HepG2 (cell line): Measurements from ENCODE around the gene BABAM1. TPM values are rescaled to one million over a fixed set of nuclear protein-coding genes. Genes with fewer than 3 reads are reported as not detected.

Experiments used
- ATAC-seq: fragments of 200-7000 bp; cut with Tn5 transposase; 3 replicates; pipeline ENCODE4 v1.9.1; 2020; ENCODE audit warnings: mild to moderate bottlenecking, moderate library complexity
- BruUV-seq: library from RNA; stranded (reverse); fragments of 400-500 nt; replicated peaks from 2 replicates; lab custom pipeline; 2021; lab: Mats Ljungman, UMichigan
- CTCF ChIA-PET: fragments of 300-600 bp; formaldehyde crosslinking; extraction: SDS; loops from one replicate; lab custom pipeline; 2021; ENCODE audit warnings: low total read pairs, inconsistent platforms, low intra/inter-chr PET ratio; lab: Yijun Ruan, JAX
- POLR2A ChIA-PET: fragments of 350-600 bp; sonication (Branson Sonifier 250); formaldehyde crosslinking; loops from one replicate; lab custom pipeline; 2020; ENCODE audit warnings: antibody characterized with exemption, inconsistent platforms; lab: Yijun Ruan, JAX
- DNase-seq: peaks from one replicate; pipeline ENCODE4 v3.0.0-alpha.2; 2015; ENCODE audit warnings: low spot score
- FAIRE-seq: peaks from 3 replicates; lab custom pipeline; 2011; peaks lifted over from hg19 to GRCh38; lab: Jason Lieb, UNC
- H2AFZ ChIP-seq: one replicate; pipeline ENCODE4 v1.6.1; 2011; ENCODE audit warnings: low read length, inconsistent platforms
- H3K27ac ChIP-seq: fragments of 300-600 bp; 3 replicates; pipeline ENCODE4 v1.8.0; 2011; ENCODE audit warnings: mixed run types, mild to moderate bottlenecking, mixed read lengths, low read length, inconsistent platforms; ENCODE audit not compliant: insufficient read depth; ENCODE audit errors: extremely low read length
- H3K27me3 ChIP-seq, 2 experiments: fragments of 200-600 bp in 1 of 2; 2 replicates in 1 of 2; 3 replicates in 1 of 2; pipeline versions ENCODE4 v1.6.0 to v1.8.0; 2011; ENCODE audit warnings: low read length in 2 of 2, mild to moderate bottlenecking in 2 of 2, moderate library complexity in 2 of 2, inconsistent platforms in 1 of 2; ENCODE audit not compliant: insufficient read depth in 2 of 2, control insufficient read depth in 1 of 2
- H3K36me3 ChIP-seq, 2 experiments: fragments of 200-600 bp in 1 of 2; replicated peaks in 1 of 2; 2 replicates in 1 of 2; 3 replicates in 1 of 2; pipeline versions ENCODE4 v1.5.1 to v1.8.0; 2011; ENCODE audit warnings: low read length in 2 of 2, inconsistent platforms in 1 of 2; ENCODE audit not compliant: insufficient read depth in 2 of 2, control insufficient read depth in 1 of 2
- H3K4me1 ChIP-seq: 2 replicates; pipeline ENCODE4 v1.5.1; 2012; ENCODE audit warnings: low read length, inconsistent platforms; ENCODE audit not compliant: insufficient read depth
- H3K4me2 ChIP-seq: 2 replicates; pipeline ENCODE4 v1.6.0; 2011; ENCODE audit warnings: low read depth, low read length, inconsistent platforms
- H3K4me3 ChIP-seq, 3 experiments: fragments of 200-600 bp in 1 of 3; sonication (generic), shearing (Covaris generic) in 1 of 3; replicated peaks in 1 of 3; 2 replicates each; pipeline ENCODE4 v1.5.1; 2011 to 2016; ENCODE audit warnings: low read length in 3 of 3, inconsistent platforms in 2 of 3, low read depth in 2 of 3, mild to moderate bottlenecking in 2 of 3, control low read depth in 1 of 3, mixed read lengths in 1 of 3; ENCODE audit not compliant: insufficient read depth in 1 of 3
- H3K79me2 ChIP-seq: one replicate; pipeline ENCODE4 v1.6.1; 2011; ENCODE audit warnings: low read length, inconsistent platforms; ENCODE audit not compliant: insufficient read depth
- H3K9ac ChIP-seq: 2 replicates; pipeline ENCODE4 v1.6.0; 2011; ENCODE audit warnings: mild to moderate bottlenecking, low read depth, low read length, inconsistent platforms; ENCODE audit not compliant: insufficient read depth
- H3K9me3 ChIP-seq: 2 replicates; pipeline ENCODE4 v1.5.1; 2012; ENCODE audit warnings: mild to moderate bottlenecking, low read length
- H4K20me1 ChIP-seq: 2 replicates; pipeline ENCODE4 v1.6.0; 2011; ENCODE audit warnings: inconsistent platforms, mild to moderate bottlenecking, low read length, moderate library complexity; ENCODE audit not compliant: insufficient read depth
- CHD4 ChIP-seq: fragments of 200-600 bp; sonication (generic); IDR thresholded peaks from 2 replicates; pipeline ENCODE4 v1.7.0; 2017; ENCODE audit warnings: mild to moderate bottlenecking, low read length, borderline replicate concordance
- FLYWCH1 ChIP-seq: sonication (generic); formaldehyde crosslinking; IDR thresholded peaks from 2 replicates; pipeline ENCODE4 v1.8.1; 2023; ENCODE audit warnings: mild to moderate bottlenecking, missing genetic modification reagents
- HNF4G ChIP-seq, 2 experiments: sonication (generic) in 1 of 2; formaldehyde crosslinking in 1 of 2; IDR thresholded peaks; 2 replicates each; pipeline versions ENCODE4 v1.4.0 to v1.6.1; 2011 to 2020; ENCODE audit warnings: borderline replicate concordance in 2 of 2, low read depth in 2 of 2, mild to moderate bottlenecking in 2 of 2, low read length in 1 of 2, missing genetic modification reagents in 1 of 2, moderate library complexity in 1 of 2
- IRF2 ChIP-seq: IDR thresholded peaks from 2 replicates; pipeline ENCODE4 v1.6.1; 2018; ENCODE audit warnings: missing genetic modification reagents, missing compliant biosample characterization
- NFKBIZ ChIP-seq: IDR thresholded peaks from 2 replicates; pipeline ENCODE4 v1.6.1; 2018; ENCODE audit warnings: missing genetic modification reagents, missing compliant biosample characterization
- NR2C2 ChIP-seq: sonication (generic); formaldehyde crosslinking; IDR thresholded peaks from 2 replicates; pipeline ENCODE4 v1.4.0; 2020; ENCODE audit warnings: missing genetic modification reagents, mild to moderate bottlenecking, moderate library complexity, borderline replicate concordance
- RCOR2 ChIP-seq: IDR thresholded peaks from 2 replicates; pipeline ENCODE4 v1.6.1; 2016; ENCODE audit warnings: missing biosample characterization, missing genetic modification reagents
- SNRNP70 ChIP-seq: fragments of 200-400 bp; formaldehyde crosslinking; IDR thresholded peaks from 2 replicates; pipeline ENCODE4 v1.6.1; 2017; ENCODE audit warnings: mild to moderate bottlenecking, low read depth, low read length, moderate library complexity
- U2AF1 ChIP-seq: fragments of 200-400 bp; formaldehyde crosslinking; optimal IDR thresholded peaks from 2 replicates; pipeline ENCODE3; 2017; ENCODE audit warnings: mild to moderate bottlenecking, low read depth, low read length
- YEATS4 ChIP-seq: sonication (generic); formaldehyde crosslinking; IDR thresholded peaks from 2 replicates; pipeline ENCODE4 v1.4.0; 2020; ENCODE audit warnings: missing genetic modification reagents, borderline replicate concordance
- ZEB1 ChIP-seq: IDR thresholded peaks from 2 replicates; pipeline ENCODE4 v1.6.1; 2012; ENCODE audit warnings: mild to moderate bottlenecking, low read depth, inconsistent platforms; ENCODE audit not compliant: insufficient replicate concordance
- ZNF136 ChIP-seq: sonication (generic); formaldehyde crosslinking; IDR thresholded peaks from 2 replicates; pipeline ENCODE4 v1.8.1; 2022; ENCODE audit warnings: low read depth, mild to moderate bottlenecking, moderate library complexity, missing genetic modification reagents
- ZNF224 ChIP-seq: sonication (generic); formaldehyde crosslinking; IDR thresholded peaks from 2 replicates; pipeline ENCODE4 v1.5.0; 2020; ENCODE audit warnings: mild to moderate bottlenecking, missing genetic modification reagents
- ZNF274 ChIP-seq: sonication (generic); formaldehyde crosslinking; IDR thresholded peaks from 2 replicates; pipeline ENCODE4 v1.5.1; 2020; ENCODE audit warnings: mild to moderate bottlenecking, missing genetic modification reagents
- ZNF296 ChIP-seq: sonication (generic); formaldehyde crosslinking; conservative IDR thresholded peaks from 2 replicates; pipeline ENCODE4 v1.5.0; 2020; ENCODE audit warnings: mild to moderate bottlenecking, missing genetic modification reagents
- ZNF510 ChIP-seq: sonication (generic); formaldehyde crosslinking; IDR thresholded peaks from 2 replicates; pipeline ENCODE4 v1.4.0; 2020; ENCODE audit warnings: low read depth, mild to moderate bottlenecking, missing genetic modification reagents
- ZNF746 ChIP-seq: sonication (generic); formaldehyde crosslinking; IDR thresholded peaks from 2 replicates; pipeline ENCODE4 v1.8.0; 2022; ENCODE audit warnings: mild to moderate bottlenecking, missing genetic modification reagents
- WGBS: methylation state at CpG from one replicate; pipeline ENCODE4 v1.1.6; 2017; ENCODE audit warnings: low lambda C conversion rate; 5-methylcytosine and 5-hydroxymethylcytosine counted together
- in situ Hi-C: cut with HindIII; loops from 2 replicates; pipeline ENCODE4 v1.10.0; 2017; ENCODE audit warnings: low pct_unique_long_range_greater_than_20kb; ENCODE audit not compliant: extremely low pct_ligation_motif_present
- intact Hi-C: fragments of 100-400 bp; cut with micrococcal nuclease; formaldehyde crosslinking; loops from one replicate; pipeline ENCODE4 v1.10.0; 2022; ENCODE audit not compliant: unreplicated experiment
- polyA plus RNA-seq, 8 experiments: library from polyadenylated mRNA; depleted of rRNA in 3 of 8; stranded (reverse) in 7 of 8; unstranded in 1 of 8; fragments of >200 nt; fragmentation: Illumina TruSeq in 4 of 8; extraction: Trizol in 4 of 8; gene quantifications; 2 replicates each; pipeline versions ENCODE4 v1.2.1 to v1.2.3, GENCODE V29; 2011 to 2016; ENCODE audit warnings: low read depth in 4 of 8, missing spikeins in 1 of 8, mixed read lengths in 1 of 8; ENCODE audit not compliant: insufficient read depth in 1 of 8
- total RNA-seq, 5 experiments: library from RNA; depleted of rRNA; stranded (reverse); fragments of >200 nt; fragmentation: Illumina TruSeq; extraction: Trizol; gene quantifications; 2 replicates each; pipeline ENCODE4 v1.2.3, GENCODE V29; 2016; ENCODE audit warnings: low read depth in 1 of 5
- TF ChIP-seq, protein P1 (sequence below): sonication (generic); formaldehyde crosslinking; IDR thresholded peaks from 2 replicates; pipeline ENCODE4; 2020; ENCODE audit warnings: missing genetic modification reagents, mild to moderate bottlenecking, borderline replicate concordance
- TF ChIP-seq, protein P2 (sequence below): sonication (generic); formaldehyde crosslinking; IDR thresholded peaks from 2 replicates; pipeline ENCODE4 v1.5.0; 2020; ENCODE audit warnings: missing genetic modification reagents

Gene BABAM1
- total and polyA plus RNA-seq, 2 of the 13 experiments (the other 11 are each of a cell fraction or from before 2014, with no cell fraction given): 70.0 to 82.0 TPM

DNA sequence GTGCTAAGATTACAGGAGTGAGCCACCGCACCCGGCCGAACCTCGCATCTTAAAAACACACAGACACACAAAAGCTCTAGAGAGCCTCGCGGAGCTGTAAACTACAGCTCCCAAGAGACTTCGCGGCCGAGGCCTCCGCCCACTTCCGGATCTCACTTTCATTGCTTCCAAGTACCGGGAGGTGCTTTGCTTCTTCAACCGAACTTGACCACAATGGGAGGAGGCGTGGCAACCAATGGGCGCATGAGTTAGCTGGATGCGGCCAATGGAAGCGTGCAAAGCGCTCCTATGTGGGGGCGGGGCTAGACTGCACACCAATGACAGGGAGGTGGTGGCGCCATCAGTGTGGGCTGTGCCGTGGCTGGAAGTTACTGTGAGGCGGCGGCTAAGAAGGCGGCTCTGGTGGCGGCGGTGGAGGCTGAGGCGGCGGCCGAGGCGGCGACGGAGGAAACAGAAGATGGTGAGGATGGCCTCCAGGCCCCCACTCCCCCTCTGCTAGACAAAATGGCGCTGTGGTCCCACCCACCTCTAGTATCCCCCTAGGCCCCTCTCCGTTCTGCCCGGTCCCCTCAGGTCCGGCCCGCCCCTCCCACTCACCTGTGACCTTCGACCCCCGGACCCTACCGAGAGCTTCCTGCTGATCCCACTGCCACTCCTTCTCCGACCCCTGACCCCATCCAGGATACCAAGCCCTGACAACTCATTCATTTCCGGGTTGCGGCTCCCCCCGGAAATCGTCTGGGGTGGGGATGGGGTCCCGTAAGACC is 42.1 kb downstream of the BABAM1 start, which contains the start of gene DDA1 (continued):
- TF ChIP-seq, protein P1, sequence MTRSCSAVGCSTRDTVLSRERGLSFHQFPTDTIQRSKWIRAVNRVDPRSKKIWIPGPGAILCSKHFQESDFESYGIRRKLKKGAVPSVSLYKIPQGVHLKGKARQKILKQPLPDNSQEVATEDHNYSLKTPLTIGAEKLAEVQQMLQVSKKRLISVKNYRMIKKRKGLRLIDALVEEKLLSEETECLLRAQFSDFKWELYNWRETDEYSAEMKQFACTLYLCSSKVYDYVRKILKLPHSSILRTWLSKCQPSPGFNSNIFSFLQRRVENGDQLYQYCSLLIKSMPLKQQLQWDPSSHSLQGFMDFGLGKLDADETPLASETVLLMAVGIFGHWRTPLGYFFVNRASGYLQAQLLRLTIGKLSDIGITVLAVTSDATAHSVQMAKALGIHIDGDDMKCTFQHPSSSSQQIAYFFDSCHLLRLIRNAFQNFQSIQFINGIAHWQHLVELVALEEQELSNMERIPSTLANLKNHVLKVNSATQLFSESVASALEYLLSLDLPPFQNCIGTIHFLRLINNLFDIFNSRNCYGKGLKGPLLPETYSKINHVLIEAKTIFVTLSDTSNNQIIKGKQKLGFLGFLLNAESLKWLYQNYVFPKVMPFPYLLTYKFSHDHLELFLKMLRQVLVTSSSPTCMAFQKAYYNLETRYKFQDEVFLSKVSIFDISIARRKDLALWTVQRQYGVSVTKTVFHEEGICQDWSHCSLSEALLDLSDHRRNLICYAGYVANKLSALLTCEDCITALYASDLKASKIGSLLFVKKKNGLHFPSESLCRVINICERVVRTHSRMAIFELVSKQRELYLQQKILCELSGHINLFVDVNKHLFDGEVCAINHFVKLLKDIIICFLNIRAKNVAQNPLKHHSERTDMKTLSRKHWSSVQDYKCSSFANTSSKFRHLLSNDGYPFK (CRISPR knock-in tag): peak; percentile 70; the same call in 1 of the 2 replicates
- TF ChIP-seq NR2C2: peak; percentile 99

DNA sequence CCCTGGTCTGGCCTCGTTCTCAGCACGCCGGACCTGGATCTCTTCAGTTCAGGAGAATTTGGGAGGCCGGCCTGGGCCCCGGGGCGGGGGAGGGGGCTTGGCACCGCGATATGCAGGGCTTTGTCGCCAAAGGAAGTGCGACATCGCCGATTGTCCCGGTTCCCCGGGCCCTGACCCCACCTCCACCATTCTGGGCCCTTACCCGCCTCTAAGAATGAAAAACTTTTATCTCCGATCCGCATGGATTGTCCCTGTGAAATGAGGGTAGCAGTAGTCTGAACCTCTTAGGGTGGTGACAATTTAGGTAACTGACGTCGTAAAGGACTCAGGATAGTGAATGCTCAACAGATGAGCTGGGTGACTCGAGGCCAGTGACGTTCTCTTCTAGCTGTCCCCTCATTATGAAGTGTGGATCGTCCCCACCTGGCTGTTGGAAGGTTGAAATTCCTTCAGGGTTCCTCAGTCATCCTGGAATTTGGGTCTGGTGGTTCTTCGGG is 42.8 kb downstream of the BABAM1 start:
- in situ Hi-C loops (no loop called here), intact Hi-C loops (loop anchor here (2.0 kb wide), 1 partner anchor 27 kb away; the partner anchor contains the start of gene GTPBP3)
- no peak overlapping the region for H2AFZ ChIP-seq
- DNase-seq: no peak
- H3K27ac ChIP-seq: peak overlapping the region; percentile 62
- peak overlapping the region; percentile 74 for H3K9ac ChIP-seq
- no peak for ATAC-seq
- BruUV-seq: no TSS peak
- H3K4me1 ChIP-seq: peaks cover 39% of the 10 kb centered on the region
- CTCF ChIA-PET: no interaction called here
- WGBS: 9% methylated on average over 9 of the region's 23 CpGs
- peak overlapping the region; percentile 92 for H3K4me2 ChIP-seq
- peaks cover 30% of the 10 kb centered on the region for H3K79me2 ChIP-seq
- no peaks in the 10 kb centered on the region for H3K9me3 ChIP-seq
- peaks cover 8 to 12% of the 10 kb centered on the region in 2 experiments; a peak in 4 of 5 replicates for H3K36me3 ChIP-seq
- no peaks in the 10 kb centered on the region; a peak in 1 of 5 replicates for H3K27me3 ChIP-seq
- POLR2A ChIA-PET: interaction anchor here (0.6 to 3.1 kb wide), 10 partner anchors 8 to 236 kb away, joined by 3 to 37 read pairs (median 4); partner anchors contain the start of genes ANO8, MVB12A and USE1
- peak overlapping the region; percentile 75 to 87 (median 84) for H3K4me3 ChIP-seq
- peaks cover 7% of the 10 kb centered on the region for H4K20me1 ChIP-seq
- no peak for FAIRE-seq
- TF ChIP-seq IRF2 (CRISPR knock-in tag): no peak
- TF ChIP-seq U2AF1: no peak
- no peak for TF ChIP-seq FLYWCH1
- TF ChIP-seq ZNF296 (CRISPR knock-in tag): peak; percentile 33; the same call in 1 of the 2 replicates
- TF ChIP-seq CHD4: 0 out of 2 replicates have a peak, but pooled peaks have one; percentile 71
- TF ChIP-seq RCOR2 (CRISPR knock-in tag): no peak
- TF ChIP-seq ZNF274: no peak
- TF ChIP-seq ZNF510 (CRISPR knock-in tag): no peak
- TF ChIP-seq, protein P2, sequence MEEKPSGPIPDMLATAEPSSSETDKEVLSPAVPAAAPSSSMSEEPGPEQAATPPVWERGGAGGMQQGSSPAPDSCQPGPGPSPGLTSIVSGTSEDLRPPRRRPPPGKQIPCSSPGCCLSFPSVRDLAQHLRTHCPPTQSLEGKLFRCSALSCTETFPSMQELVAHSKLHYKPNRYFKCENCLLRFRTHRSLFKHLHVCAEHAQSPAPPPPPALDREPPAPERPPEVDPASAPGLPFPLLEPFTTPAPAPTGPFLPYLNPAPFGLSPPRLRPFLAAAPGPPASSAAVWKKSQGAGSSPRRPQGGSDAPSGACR (CRISPR knock-in tag): no peak
- no peak for TF ChIP-seq HNF4G (IDR thresholded peaks at IDR 0.05; ENCODE audit: borderline replicate concordance, low read depth, low read length)
- TF ChIP-seq HNF4G (CRISPR knock-in tag; IDR thresholded peaks at IDR 0.05; ENCODE audit: borderline replicate concordance, low read depth): no peak
- TF ChIP-seq ZNF746 (CRISPR knock-in tag): 0 out of 2 replicates have a peak, but pooled peaks have one; percentile 13
- no peak for TF ChIP-seq NFKBIZ (CRISPR knock-in tag)
- TF ChIP-seq ZEB1: no peak
- no peak for TF ChIP-seq YEATS4
- TF ChIP-seq SNRNP70: no peak
- no peak for TF ChIP-seq ZNF136 (CRISPR knock-in tag)
- 0 out of 2 replicates have a peak, but pooled peaks have one; percentile 46 for TF ChIP-seq ZNF224 (CRISPR knock-in tag)
